Neural progenitor cell (in vitro differentiated cells): ENCODE data around the gene MAGI1. TPM values are rescaled to one million over a fixed set of nuclear protein-coding genes. Genes with fewer than 3 reads are reported as not detected.

Experiments used
- DNase-seq: peaks from one replicate; pipeline ENCODE4 v3.0.0-alpha.2; 2016; ENCODE audit warnings: low spot score
- H2AFZ ChIP-seq: fragments of 200-600 bp; sonication (generic); replicated peaks from 2 replicates; pipeline ENCODE4 v1.6.1; 2016; ENCODE audit warnings: antibody characterized with exemption
- H3F3A ChIP-seq: fragments of 200-600 bp; sonication (generic); 2 replicates; pipeline ENCODE4 v1.6.1; 2016; ENCODE audit warnings: antibody characterized with exemption, low read depth
- H3K27ac ChIP-seq: fragments of 200-600 bp; sonication (generic); 2 replicates; pipeline ENCODE4 v1.5.1; 2016; ENCODE audit warnings: mild to moderate bottlenecking
- H3K27me3 ChIP-seq: fragments of 200-600 bp; sonication (generic); 2 replicates; pipeline ENCODE4 v1.6.1; 2016; ENCODE audit warnings: mild to moderate bottlenecking, moderate library complexity
- H3K36me3 ChIP-seq: fragments of 200-600 bp; sonication (generic); 2 replicates; pipeline ENCODE4 v1.5.1; 2016
- H3K4me1 ChIP-seq: fragments of 200-600 bp; sonication (generic); 2 replicates; pipeline ENCODE4 v1.6.1; 2016; ENCODE audit warnings: mixed run types
- H3K4me2 ChIP-seq: fragments of 200-600 bp; sonication (generic); 2 replicates; pipeline ENCODE4 v1.6.1; 2016
- H3K4me3 ChIP-seq: fragments of 200-600 bp; sonication (generic); 2 replicates; pipeline ENCODE4 v1.5.1; 2016
- H3K79me2 ChIP-seq: fragments of 200-600 bp; sonication (generic); 2 replicates; pipeline ENCODE4 v1.6.1; 2016; ENCODE audit warnings: low read depth
- H3K9ac ChIP-seq: fragments of 200-600 bp; sonication (generic); 2 replicates; pipeline ENCODE4 v1.6.1; 2016
- H3K9me3 ChIP-seq: fragments of 200-600 bp; sonication (generic); 2 replicates; pipeline ENCODE4 v1.5.1; 2016; ENCODE audit warnings: low read depth
- H4K20me1 ChIP-seq: fragments of 200-600 bp; sonication (generic); 2 replicates; pipeline ENCODE4 v1.6.1; 2016; ENCODE audit warnings: low read depth
- H3K27ac Mint-ChIP-seq: 3 replicates; pipeline ENCODE4 v1.8.0; 2021; ENCODE audit warnings: mixed read lengths
- H3K27me3 Mint-ChIP-seq: 2 replicates; pipeline ENCODE4 v1.8.0; 2022; ENCODE audit warnings: low read depth, mild to moderate bottlenecking, inconsistent platforms, moderate library complexity, mixed read lengths; ENCODE audit not compliant: insufficient read depth
- H3K36me3 Mint-ChIP-seq: 3 replicates; pipeline ENCODE4 v1.8.0; 2021; ENCODE audit warnings: mixed read lengths
- H3K4me1 Mint-ChIP-seq: 3 replicates; pipeline ENCODE4 v1.8.0; 2021; ENCODE audit warnings: mixed read lengths
- H3K4me3 Mint-ChIP-seq: 3 replicates; pipeline ENCODE4 v1.8.0; 2021; ENCODE audit warnings: mild to moderate bottlenecking, moderate library complexity, mixed read lengths
- H3K9me3 Mint-ChIP-seq: 3 replicates; pipeline ENCODE4 v1.8.0; 2020; ENCODE audit warnings: mixed read lengths
- EZH2 ChIP-seq: fragments of 200-600 bp; sonication (generic); IDR thresholded peaks from 2 replicates; pipeline ENCODE4 v1.6.1; 2017; ENCODE audit warnings: antibody characterized with exemption, mild to moderate bottlenecking, moderate library complexity
- EZH2phosphoT487 ChIP-seq: fragments of 200-600 bp; sonication (generic); IDR thresholded peaks from 2 replicates; pipeline ENCODE4 v1.6.1; 2017; ENCODE audit warnings: antibody characterized with exemption
- total RNA-seq: library from RNA; depleted of rRNA; stranded (reverse); fragments of >200 nt; gene quantifications from 2 replicates; pipeline ENCODE4 v1.2.3, GENCODE V29; 2015; ENCODE audit warnings: low replicate concordance
- TF ChIP-seq, protein P1 (sequence below): fragments of 200-600 bp; sonication (generic); IDR thresholded peaks from 2 replicates; pipeline ENCODE4 v1.5.1; 2017; ENCODE audit warnings: antibody characterized with exemption, mild to moderate bottlenecking

The MAGI1 gene
- total RNA-seq, 1 donor from 2014 or later = 40.6 TPM

DNA sequence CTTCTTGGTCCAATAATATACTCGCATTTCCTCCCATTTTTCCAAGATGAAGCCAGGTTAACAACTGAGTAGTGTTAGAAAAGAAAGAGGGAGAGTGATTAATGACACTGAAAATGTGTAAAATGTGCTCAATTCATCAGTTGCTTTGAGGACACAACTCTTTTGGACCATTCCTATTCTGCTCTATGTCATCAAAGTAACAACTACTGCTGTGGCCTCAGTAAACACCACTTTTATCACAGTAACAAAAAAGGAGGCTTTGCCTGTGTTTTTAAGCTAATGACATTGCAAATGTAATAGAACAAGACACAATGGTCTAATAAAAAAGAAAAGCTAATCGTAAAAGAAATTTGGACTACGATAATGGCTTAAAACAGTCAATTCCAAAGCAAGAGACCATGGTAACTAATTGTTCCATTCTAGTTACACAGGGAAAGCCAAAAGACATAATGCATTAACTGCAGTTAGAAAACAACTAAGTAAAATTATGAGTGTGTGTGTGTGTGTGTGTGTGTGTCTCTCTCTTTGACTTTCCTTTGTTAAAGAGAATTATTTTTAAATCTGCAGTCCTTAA lies 221.1 kb downstream of the MAGI1 start:
- Histone ChIP-seq H3K27ac (peak overlapping the region; percentile 70), H3K4me3 (no peak overlapping the region), H3K4me2 (peak overlapping the region; percentile 0), H3K4me1 (peaks cover 42% of the 10 kb centered on the region), H3K27me3 (no peaks in the 10 kb centered on the region), H2AFZ (no peak overlapping the region), H3K9me3 (no peaks in the 10 kb centered on the region), H3F3A (peaks cover 8% of the 10 kb centered on the region), H3K79me2 (peaks cover 19% of the 10 kb centered on the region), H3K9ac (no peak overlapping the region), H4K20me1 (peaks cover 9% of the 10 kb centered on the region), H3K36me3 (no peaks in the 10 kb centered on the region)
- no peak for DNase-seq
- Mint-ChIP-seq H3K27me3 (no peaks in the 10 kb centered on the region), H3K4me3 (no peak overlapping the region), H3K9me3 (peaks cover 3% of the 10 kb centered on the region), H3K36me3 (peaks cover 2% of the 10 kb centered on the region), H3K4me1 (peaks cover 32% of the 10 kb centered on the region), H3K27ac (no peak overlapping the region)
- TF ChIP-seq EZH2 = no peak
- TF ChIP-seq, protein P1, sequence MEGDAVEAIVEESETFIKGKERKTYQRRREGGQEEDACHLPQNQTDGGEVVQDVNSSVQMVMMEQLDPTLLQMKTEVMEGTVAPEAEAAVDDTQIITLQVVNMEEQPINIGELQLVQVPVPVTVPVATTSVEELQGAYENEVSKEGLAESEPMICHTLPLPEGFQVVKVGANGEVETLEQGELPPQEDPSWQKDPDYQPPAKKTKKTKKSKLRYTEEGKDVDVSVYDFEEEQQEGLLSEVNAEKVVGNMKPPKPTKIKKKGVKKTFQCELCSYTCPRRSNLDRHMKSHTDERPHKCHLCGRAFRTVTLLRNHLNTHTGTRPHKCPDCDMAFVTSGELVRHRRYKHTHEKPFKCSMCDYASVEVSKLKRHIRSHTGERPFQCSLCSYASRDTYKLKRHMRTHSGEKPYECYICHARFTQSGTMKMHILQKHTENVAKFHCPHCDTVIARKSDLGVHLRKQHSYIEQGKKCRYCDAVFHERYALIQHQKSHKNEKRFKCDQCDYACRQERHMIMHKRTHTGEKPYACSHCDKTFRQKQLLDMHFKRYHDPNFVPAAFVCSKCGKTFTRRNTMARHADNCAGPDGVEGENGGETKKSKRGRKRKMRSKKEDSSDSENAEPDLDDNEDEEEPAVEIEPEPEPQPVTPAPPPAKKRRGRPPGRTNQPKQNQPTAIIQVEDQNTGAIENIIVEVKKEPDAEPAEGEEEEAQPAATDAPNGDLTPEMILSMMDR = no peak
- TF ChIP-seq EZH2phosphoT487 = no peak

DNA sequence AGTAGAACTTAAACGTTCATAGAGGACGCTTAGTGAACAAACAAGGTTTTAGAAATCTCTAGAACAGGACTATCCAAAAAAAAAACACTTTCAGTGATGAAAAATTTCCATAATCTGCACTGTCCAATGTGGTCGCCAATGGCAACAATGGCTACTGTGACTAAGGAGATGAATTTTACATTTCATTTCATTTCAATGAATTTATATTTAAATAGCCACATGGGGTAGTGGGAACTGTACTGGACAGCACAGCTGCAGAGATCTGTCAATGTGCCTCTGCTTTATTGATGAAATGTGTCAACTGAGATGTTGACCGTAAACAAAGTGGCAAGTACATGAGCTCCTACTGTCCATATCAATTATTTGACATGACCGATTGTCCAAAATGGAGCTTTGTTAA lies 222.5 kb downstream of the MAGI1 start:
- Mint-ChIP-seq H3K36me3 (no peaks in the 10 kb centered on the region), H3K27me3 (no peaks in the 10 kb centered on the region), H3K9me3 (no peaks in the 10 kb centered on the region), H3K4me3 (no peak overlapping the region), H3K27ac (no peak overlapping the region), H3K4me1 (peaks cover 45% of the 10 kb centered on the region)
- Histone ChIP-seq H3K9me3 (no peaks in the 10 kb centered on the region), H3K27ac (no peak overlapping the region), H4K20me1 (peaks cover 17% of the 10 kb centered on the region), H3K9ac (no peak overlapping the region), H2AFZ (no peak overlapping the region), H3K27me3 (no peaks in the 10 kb centered on the region), H3F3A (peaks cover 16% of the 10 kb centered on the region), H3K79me2 (peaks cover 15% of the 10 kb centered on the region), H3K4me3 (no peak overlapping the region), H3K4me1 (peaks cover 55% of the 10 kb centered on the region), H3K4me2 (no peak overlapping the region), H3K36me3 (no peaks in the 10 kb centered on the region)
- no peak for TF ChIP-seq EZH2phosphoT487
- TF ChIP-seq EZH2 = no peak
- TF ChIP-seq, protein P1 = no peak
- no peak for DNase-seq

DNA sequence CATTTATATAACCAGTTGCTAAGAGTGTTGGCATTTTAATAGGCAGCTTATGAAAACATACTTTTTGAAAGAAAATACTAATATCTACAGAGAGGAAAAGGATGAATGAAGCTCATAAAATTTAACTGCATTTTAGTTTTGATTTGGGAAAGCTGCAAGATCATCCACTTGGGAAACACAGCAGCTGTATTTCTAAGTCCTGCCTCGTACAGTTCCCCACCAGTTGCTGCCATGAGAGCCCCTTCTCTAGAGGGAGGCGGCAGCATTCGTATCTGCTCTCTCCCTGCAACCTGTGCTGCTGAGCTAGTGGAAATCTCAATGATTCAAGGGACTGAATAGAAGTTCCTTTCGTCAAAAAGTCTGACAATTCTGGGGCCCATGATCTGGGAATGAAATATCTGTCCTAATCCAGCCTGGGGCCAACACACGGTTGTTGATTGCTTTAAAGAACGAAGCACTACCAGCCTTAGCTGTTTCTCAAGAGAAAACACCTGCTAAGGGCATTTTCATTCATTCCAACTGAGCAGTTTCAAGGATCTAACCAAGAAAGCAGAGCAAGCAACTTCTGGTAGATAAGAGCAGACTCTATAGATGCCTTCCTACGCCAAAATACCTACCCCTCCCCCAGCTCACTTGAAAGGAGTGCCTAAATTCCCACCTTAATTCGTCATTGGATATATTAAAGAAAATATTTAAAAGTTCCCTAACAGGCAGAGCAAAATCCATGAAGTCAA lies 223.7 kb downstream of the MAGI1 start:
- H3F3A ChIP-seq = peaks cover 16% of the 10 kb centered on the region
- peak overlapping the region; percentile 2 for H3K4me3 ChIP-seq
- peak overlapping the region; percentile 54 for H3K4me2 ChIP-seq
- H2AFZ ChIP-seq = no peak overlapping the region
- TF ChIP-seq, protein P1 = no peak
- TF ChIP-seq EZH2 (no peak), EZH2phosphoT487 (no peak)
- Mint-ChIP-seq H3K4me3 (no peak overlapping the region), H3K27me3 (no peaks in the 10 kb centered on the region), H3K4me1 (peaks cover 51% of the 10 kb centered on the region), H3K36me3 (peaks cover 2% of the 10 kb centered on the region), H3K27ac (no peak overlapping the region), H3K9me3 (no peaks in the 10 kb centered on the region)
- no peak overlapping the region for H3K9ac ChIP-seq
- peaks cover 66% of the 10 kb centered on the region for H3K4me1 ChIP-seq
- H4K20me1 ChIP-seq = peaks cover 17% of the 10 kb centered on the region
- no peaks in the 10 kb centered on the region for H3K9me3 ChIP-seq
- H3K36me3 ChIP-seq = no peaks in the 10 kb centered on the region
- no peak overlapping the region for H3K27ac ChIP-seq
- H3K27me3 ChIP-seq = no peaks in the 10 kb centered on the region
- peak; percentile 33 for DNase-seq
- H3K79me2 ChIP-seq = peaks cover 15% of the 10 kb centered on the region
